ENCODE results near the gene JUND. TPM values are rescaled to one million over a fixed set of nuclear protein-coding genes. Genes with fewer than 3 reads are reported as not detected.

Gene JUND
- total and polyA plus RNA-seq, 4 donors: 161 to 290 (median 207) TPM

DNA sequence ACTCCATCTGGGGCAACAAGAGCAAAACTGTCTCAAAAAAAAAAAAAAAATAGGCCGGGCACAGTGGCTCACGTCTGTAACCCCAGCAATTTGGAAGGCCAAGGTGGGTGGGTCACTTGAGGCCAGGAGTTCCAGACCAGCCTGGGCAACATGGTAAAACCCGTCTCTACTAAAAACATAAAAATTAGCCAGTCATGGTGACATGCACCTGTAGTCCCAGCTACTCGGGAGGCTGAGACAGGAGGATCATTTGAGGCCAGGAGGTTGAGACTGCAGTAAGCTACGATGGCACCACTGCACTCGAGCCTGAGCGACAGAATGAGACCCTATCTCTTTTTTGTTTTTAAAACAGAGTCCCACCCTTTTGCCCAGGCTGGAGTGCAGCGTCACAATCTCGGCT, 11.1 kb downstream of the JUND start:
- Histone ChIP-seq H3K4me1 (ENCODE audit: control insufficient read depth in 5 of 5, insufficient read depth in 5 of 5, low read length in 5 of 5) (peaks cover 0 to 10% (median 7%) of the 10 kb centered on the region in 5 donors), H3K36me3 (ENCODE audit: control insufficient read depth in 4 of 4, insufficient read depth in 4 of 4, low read length in 4 of 4) (peaks cover 0 to 24% (median 6%) of the 10 kb centered on the region in 4 donors), H3K9ac (ENCODE audit: insufficient read depth in 1 of 2, low read length in 2 of 2) (no peak overlapping the region), H3K27ac (ENCODE audit: low read depth in 1 of 2, low read length in 1 of 2) (no peak overlapping the region), H3K9me3 (ENCODE audit: control insufficient read depth in 4 of 4, insufficient read depth in 3 of 4, low read length in 3 of 4) (no peaks in the 10 kb centered on the region), H3K4me3 (no peak overlapping the region), H3K27me3 (ENCODE audit: control insufficient read depth in 3 of 3, insufficient read depth in 3 of 3, low read length in 2 of 3) (no peaks in the 10 kb centered on the region)
- ATAC-seq (ENCODE audit: insufficient read depth, low FRiP score) (no peak), DNase-seq (no peak)
- WGBS, 2 donors: 89 to 93% methylated on average over 9 of the region's 9 CpGs
- TF ChIP-seq, protein P1, sequence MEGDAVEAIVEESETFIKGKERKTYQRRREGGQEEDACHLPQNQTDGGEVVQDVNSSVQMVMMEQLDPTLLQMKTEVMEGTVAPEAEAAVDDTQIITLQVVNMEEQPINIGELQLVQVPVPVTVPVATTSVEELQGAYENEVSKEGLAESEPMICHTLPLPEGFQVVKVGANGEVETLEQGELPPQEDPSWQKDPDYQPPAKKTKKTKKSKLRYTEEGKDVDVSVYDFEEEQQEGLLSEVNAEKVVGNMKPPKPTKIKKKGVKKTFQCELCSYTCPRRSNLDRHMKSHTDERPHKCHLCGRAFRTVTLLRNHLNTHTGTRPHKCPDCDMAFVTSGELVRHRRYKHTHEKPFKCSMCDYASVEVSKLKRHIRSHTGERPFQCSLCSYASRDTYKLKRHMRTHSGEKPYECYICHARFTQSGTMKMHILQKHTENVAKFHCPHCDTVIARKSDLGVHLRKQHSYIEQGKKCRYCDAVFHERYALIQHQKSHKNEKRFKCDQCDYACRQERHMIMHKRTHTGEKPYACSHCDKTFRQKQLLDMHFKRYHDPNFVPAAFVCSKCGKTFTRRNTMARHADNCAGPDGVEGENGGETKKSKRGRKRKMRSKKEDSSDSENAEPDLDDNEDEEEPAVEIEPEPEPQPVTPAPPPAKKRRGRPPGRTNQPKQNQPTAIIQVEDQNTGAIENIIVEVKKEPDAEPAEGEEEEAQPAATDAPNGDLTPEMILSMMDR (IDR thresholded peaks at IDR 0.05; ENCODE audit: control extremely low read depth, extremely low read depth): no peak

DNA sequence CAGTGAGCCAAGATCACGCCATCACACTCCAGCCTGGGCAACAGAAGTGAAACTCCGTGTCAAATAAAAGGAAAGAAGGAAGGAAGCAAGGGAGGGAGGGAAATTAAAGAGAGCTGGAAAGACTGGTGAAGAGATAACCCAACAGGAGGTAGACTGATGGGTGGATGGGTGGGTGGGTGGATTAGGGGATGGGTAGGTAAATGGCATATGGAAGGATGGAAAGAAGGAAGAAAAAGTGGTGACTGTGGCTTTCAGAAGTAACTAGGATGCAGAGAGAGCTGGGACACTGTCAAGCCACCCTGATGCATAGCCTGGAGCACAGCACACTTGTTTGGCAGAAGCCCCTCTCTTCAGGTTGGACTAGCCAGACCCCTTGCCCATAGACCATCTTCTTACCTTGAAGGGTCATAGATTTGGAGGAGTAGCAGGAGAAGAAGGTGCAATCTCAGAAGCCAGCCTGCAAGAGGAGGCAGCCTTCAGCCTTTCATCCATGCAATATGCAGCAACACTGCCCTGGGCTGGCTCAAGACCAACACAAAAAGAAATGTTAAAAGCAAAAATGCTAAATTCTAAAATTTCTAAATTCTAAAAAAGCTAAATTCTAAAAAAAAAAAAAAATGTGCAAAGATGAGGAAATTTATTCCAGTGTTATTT, 12.2 kb downstream of the JUND start:
- TF ChIP-seq, protein P1 (IDR thresholded peaks at IDR 0.05; ENCODE audit: control extremely low read depth, extremely low read depth): no peak
- no peak for DNase-seq
- Histone ChIP-seq H3K4me1 (ENCODE audit: control insufficient read depth in 5 of 5, insufficient read depth in 5 of 5, low read length in 5 of 5) (peaks cover 0 to 1% (median 0%) of the 10 kb centered on the region in 5 donors), H3K4me3 (no peak overlapping the region), H3K9me3 (ENCODE audit: control insufficient read depth in 4 of 4, insufficient read depth in 3 of 4, low read length in 3 of 4) (no peaks in the 10 kb centered on the region), H3K9ac (ENCODE audit: insufficient read depth in 1 of 2, low read length in 2 of 2) (no peak overlapping the region), H3K27ac (ENCODE audit: low read depth in 1 of 2, low read length in 1 of 2) (no peak overlapping the region), H3K36me3 (ENCODE audit: control insufficient read depth in 4 of 4, insufficient read depth in 4 of 4, low read length in 4 of 4) (peaks cover 0 to 35% (median 10%) of the 10 kb centered on the region in 4 donors), H3K27me3 (ENCODE audit: control insufficient read depth in 3 of 3, insufficient read depth in 3 of 3, low read length in 2 of 3) (no peaks in the 10 kb centered on the region)
- 58 to 60% methylated on average over 2 of the region's 2 CpGs for whole genome bisulfite sequencing, 2 donors
- ATAC-seq (ENCODE audit: insufficient read depth, low FRiP score): no peak

DNA sequence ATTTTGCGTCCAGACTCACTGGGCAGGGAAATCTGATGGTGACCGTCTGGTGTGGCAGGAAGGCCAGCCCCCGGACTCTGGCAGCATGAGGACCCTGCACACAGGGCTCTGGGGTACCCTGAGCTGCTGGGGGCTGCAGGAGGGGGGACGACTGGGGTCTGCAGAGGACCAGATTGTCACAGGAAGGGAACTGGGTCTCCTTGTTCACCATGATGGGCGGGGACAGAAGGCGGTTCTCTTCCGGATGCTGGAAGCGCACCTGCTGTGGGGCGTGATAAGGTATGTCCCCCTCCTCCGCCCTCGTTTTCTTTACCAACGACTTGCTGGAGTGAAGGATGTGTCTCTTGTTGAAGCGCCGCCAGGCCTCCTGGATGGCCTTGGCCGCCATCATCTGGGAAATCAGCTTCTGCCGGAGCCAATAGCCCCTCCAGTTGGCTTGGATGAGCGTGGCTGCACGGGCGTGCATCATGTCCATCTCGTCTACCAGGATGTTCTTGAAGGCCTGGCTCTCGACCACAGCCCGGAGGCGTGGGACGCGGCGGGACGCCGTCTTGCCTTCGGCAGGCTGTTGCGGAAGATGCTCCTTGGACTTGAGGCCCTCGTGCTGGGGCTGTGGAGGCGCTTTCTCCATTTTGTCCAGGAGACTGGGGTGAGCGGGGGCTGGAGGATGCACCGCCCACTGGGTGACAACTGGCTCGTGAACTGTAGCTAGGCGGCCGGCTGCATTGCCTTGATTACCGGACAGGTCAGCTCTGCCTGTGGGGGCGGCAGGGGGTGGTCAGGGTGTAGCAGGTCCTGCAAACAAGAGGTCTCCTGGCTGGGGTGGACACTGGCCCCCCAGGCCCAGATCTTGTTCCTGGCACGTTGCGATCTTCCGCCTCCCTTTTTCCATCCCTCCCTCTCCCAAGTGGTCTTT, 14.4 kb downstream of the JUND start:
- TF ChIP-seq, protein P1 (IDR thresholded peaks at IDR 0.05; ENCODE audit: control extremely low read depth, extremely low read depth): no peak

More for the DNA sequence above, 14.4 kb downstream of the JUND start:
- Histone ChIP-seq H3K36me3 (ENCODE audit: control insufficient read depth in 4 of 4, insufficient read depth in 4 of 4, low read length in 4 of 4) (peaks cover 0 to 37% (median 10%) of the 10 kb centered on the region in 4 donors), H3K4me3 (no peak overlapping the region), H3K4me1 (ENCODE audit: control insufficient read depth in 5 of 5, insufficient read depth in 5 of 5, low read length in 5 of 5) (no peaks in the 10 kb centered on the region), H3K9me3 (ENCODE audit: control insufficient read depth in 4 of 4, insufficient read depth in 3 of 4, low read length in 3 of 4) (no peaks in the 10 kb centered on the region), H3K27ac (ENCODE audit: low read depth in 1 of 2, low read length in 1 of 2) (no peak overlapping the region), H3K9ac (ENCODE audit: insufficient read depth in 1 of 2, low read length in 2 of 2) (no peak overlapping the region), H3K27me3 (ENCODE audit: control insufficient read depth in 3 of 3, insufficient read depth in 3 of 3, low read length in 2 of 3) (no peaks in the 10 kb centered on the region)
- DNase-seq (no peak), ATAC-seq (ENCODE audit: insufficient read depth, low FRiP score) (no peak)
- 94 to 96% methylated on average over 42 of the region's 42 CpGs for WGBS, 2 donors
